Vagina (tissue), 2 donors: ENCODE results near the gene CHD5. TPM values are rescaled to one million over a fixed set of nuclear protein-coding genes. Genes with fewer than 3 reads are reported as not detected.

Experiments
- DNase-seq, 2 donors: peaks; one replicate each; pipeline ENCODE4 v3.0.0-alpha.2; 2017; ENCODE audit errors: extremely low spot score in 2 of 2
- H3K27ac ChIP-seq: fragments of 200-600 bp; sonication (generic); one replicate; pipeline ENCODE4 v1.5.1; 2019
- H3K27me3 ChIP-seq: fragments of 200-600 bp; sonication (generic); one replicate; pipeline ENCODE4 v1.5.1; 2019
- H3K36me3 ChIP-seq, 2 donors: fragments of 200-600 bp; sonication (generic); one replicate each; pipeline ENCODE4 v1.5.1; 2017 to 2019
- H3K4me1 ChIP-seq: fragments of 200-600 bp; sonication (generic); one replicate; pipeline ENCODE4 v1.5.1; 2019
- H3K4me3 ChIP-seq, 2 donors: fragments of 200-600 bp; sonication (generic); 1 replicate in 1 of 2; 2 replicates in 1 of 2; pipeline ENCODE4 v1.5.1; 2016 to 2019
- H3K9me3 ChIP-seq: fragments of 200-600 bp; sonication (generic); one replicate; pipeline ENCODE4 v1.5.1; 2019
- POLR2A ChIP-seq, 2 donors: fragments of 450-650 bp; IDR thresholded peaks; one replicate each; pipeline ENCODE4 v1.6.1; 2017; ENCODE audit warnings: antibody characterized with exemption in 2 of 2, mild to moderate bottlenecking in 2 of 2, moderate library complexity in 2 of 2
- POLR2AphosphoS5 ChIP-seq, 2 donors: sonication (generic); formaldehyde crosslinking; IDR thresholded peaks; one replicate each; pipeline ENCODE4 v1.9.0; 2017; ENCODE audit warnings: antibody characterized with exemption in 2 of 2, mild to moderate bottlenecking in 2 of 2, low read depth in 1 of 2; ENCODE audit not compliant: insufficient read depth in 1 of 2
- intact Hi-C: fragments of 100-400 bp; cut with DNase I; formaldehyde crosslinking; loops from one replicate; pipeline ENCODE4 v1.15.1; 2023
- total RNA-seq: library from RNA; depleted of rRNA; stranded (reverse); fragments of >200 nt; gene quantifications from one replicate; pipeline ENCODE4 v1.2.3, GENCODE V29; 2016
- TF ChIP-seq, protein P1 (sequence below), 3 experiments: fragments of 450-650 bp in 2 of 3; fragments of 200-600 bp in 1 of 3; sonication (generic) in 1 of 3; IDR thresholded peaks; one replicate each; pipeline ENCODE4 v1.5.1; 2017 to 2019; ENCODE audit warnings: antibody characterized with exemption in 3 of 3, mild to moderate bottlenecking in 2 of 3, moderate library complexity in 2 of 3

CHD5 gene
- total RNA-seq, 1 donor from 2014 or later, result 2.0 TPM

DNA sequence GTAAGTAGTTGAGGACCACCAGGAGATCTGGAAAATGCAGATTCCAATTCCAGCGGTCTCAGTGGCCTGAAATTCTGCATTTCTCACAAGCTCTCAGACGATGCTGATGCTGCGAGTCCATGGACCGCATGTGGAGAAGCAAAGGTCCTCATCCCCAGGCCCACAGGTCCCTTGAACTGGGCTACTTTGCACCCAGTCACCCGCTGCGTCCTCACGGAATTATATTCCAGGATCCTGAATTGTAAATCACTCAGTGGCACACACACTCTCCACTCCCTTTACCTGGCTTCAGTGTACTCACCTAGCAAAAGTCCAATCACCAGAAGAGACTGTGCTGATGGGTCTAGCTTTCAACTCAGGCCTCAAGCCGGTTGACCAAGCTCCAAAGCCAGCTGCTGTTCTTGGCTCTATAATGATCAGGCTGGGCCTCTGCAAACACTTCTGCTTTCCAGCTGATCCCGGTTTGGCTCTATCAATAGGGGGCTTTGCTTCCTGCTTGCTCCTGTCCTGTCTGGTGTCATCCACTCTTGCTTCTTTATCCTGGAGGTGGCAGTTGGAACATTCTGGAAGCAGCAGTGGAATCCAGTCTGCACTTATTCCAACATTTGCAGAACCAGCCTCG is 20.2 kb upstream of the CHD5 start:
- peaks cover 43% of the 10 kb centered on the region for H3K4me1 ChIP-seq

DNA sequence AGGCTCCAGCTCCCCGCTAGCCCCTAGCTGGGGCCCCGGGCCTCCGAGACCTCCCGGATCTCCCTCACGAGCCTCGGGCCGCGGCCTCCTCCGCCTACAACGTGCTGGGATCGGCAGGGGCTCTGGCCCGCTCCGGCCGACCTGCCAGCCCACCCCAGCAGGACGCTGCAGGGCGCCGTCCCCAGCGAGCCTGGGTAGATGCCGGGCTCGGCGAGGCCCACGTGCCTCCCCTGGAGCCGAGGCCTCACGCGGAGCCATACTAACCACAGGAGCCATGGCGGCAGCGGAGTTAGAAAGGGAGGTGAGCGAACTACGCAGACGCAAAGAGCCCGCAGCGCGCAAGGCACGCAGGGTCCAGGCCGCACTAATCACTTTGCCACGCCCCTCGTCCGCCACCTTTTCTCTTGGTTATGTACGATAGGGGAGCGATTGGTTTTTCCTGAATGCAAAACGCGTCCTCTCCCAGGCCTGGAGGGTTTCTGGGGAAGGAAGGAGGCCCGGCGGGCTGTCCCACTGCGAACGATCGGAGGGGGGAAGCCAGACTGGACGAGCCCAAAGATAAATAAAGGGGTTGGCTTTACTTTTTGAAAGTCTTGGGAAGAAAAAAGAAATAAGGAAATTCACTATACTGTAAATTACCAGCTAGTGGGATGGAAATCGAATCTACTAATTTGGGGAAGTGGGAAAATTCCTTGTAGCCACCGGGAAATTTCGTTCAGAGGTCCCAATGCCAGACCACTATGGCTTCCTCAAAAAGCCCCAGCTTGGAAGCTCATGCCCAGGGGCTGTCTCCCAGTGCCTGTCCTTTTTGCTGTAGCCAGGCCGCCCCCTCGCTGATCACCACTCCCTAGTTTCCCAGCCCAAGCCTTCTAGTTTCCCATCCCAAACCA is 19.4 kb upstream of the CHD5 start, which contains the start of gene RPL22:
RPL22 (minus strand) TSS at position 298 of the 890 bp plus-strand sequence; CDS start at position 276, 22 bp downstream.
- Histone ChIP-seq H3K27me3 (no peaks in the 10 kb centered on the region), H3K4me3 (peak within 1 kb of the TSS; percentile 92 to 100), H3K27ac (peak within 1 kb of the TSS; percentile 64), H3K9me3 (no peaks in the 10 kb centered on the region), H3K4me1 (peaks cover 35% of the 10 kb centered on the region), H3K36me3 (peaks cover 0 to 29% of the 10 kb centered on the region in 2 donors)
- peak in 1 of 2 donors; percentile 98 for DNase-seq
- TF ChIP-seq POLR2A (IDR thresholded peaks at IDR 0.05) (peak in 1 of 2 donors; percentile 54), POLR2AphosphoS5 (IDR thresholded peaks at IDR 0.05; ENCODE audit: insufficient read depth in 1 of 2, low read depth in 1 of 2) (peak; percentile 94 to 98)
- TF ChIP-seq, protein P1, sequence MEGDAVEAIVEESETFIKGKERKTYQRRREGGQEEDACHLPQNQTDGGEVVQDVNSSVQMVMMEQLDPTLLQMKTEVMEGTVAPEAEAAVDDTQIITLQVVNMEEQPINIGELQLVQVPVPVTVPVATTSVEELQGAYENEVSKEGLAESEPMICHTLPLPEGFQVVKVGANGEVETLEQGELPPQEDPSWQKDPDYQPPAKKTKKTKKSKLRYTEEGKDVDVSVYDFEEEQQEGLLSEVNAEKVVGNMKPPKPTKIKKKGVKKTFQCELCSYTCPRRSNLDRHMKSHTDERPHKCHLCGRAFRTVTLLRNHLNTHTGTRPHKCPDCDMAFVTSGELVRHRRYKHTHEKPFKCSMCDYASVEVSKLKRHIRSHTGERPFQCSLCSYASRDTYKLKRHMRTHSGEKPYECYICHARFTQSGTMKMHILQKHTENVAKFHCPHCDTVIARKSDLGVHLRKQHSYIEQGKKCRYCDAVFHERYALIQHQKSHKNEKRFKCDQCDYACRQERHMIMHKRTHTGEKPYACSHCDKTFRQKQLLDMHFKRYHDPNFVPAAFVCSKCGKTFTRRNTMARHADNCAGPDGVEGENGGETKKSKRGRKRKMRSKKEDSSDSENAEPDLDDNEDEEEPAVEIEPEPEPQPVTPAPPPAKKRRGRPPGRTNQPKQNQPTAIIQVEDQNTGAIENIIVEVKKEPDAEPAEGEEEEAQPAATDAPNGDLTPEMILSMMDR (IDR thresholded peaks at IDR 0.05), result no peak
- intact Hi-C loops, result loop anchor here (5.0 kb wide), 1 partner anchor 207 kb away; the partner anchor contains the start of gene NPHP4

More for the DNA sequence above, 20.2 kb upstream of the CHD5 start:
- Histone ChIP-seq H3K4me3 (peak overlapping the region; percentile 92 to 100), H3K27ac (peak overlapping the region; percentile 64), H3K9me3 (no peaks in the 10 kb centered on the region), H3K27me3 (no peaks in the 10 kb centered on the region), H3K36me3 (peaks cover 0 to 22% of the 10 kb centered on the region in 2 donors)
- TF ChIP-seq POLR2AphosphoS5 (IDR thresholded peaks at IDR 0.05; ENCODE audit: insufficient read depth in 1 of 2, low read depth in 1 of 2), result no peak
- TF ChIP-seq POLR2A (IDR thresholded peaks at IDR 0.05), result no peak
- TF ChIP-seq, protein P1 (IDR thresholded peaks at IDR 0.05), result no peak
- no peak for DNase-seq
- intact Hi-C loops, result no loop called here

DNA sequence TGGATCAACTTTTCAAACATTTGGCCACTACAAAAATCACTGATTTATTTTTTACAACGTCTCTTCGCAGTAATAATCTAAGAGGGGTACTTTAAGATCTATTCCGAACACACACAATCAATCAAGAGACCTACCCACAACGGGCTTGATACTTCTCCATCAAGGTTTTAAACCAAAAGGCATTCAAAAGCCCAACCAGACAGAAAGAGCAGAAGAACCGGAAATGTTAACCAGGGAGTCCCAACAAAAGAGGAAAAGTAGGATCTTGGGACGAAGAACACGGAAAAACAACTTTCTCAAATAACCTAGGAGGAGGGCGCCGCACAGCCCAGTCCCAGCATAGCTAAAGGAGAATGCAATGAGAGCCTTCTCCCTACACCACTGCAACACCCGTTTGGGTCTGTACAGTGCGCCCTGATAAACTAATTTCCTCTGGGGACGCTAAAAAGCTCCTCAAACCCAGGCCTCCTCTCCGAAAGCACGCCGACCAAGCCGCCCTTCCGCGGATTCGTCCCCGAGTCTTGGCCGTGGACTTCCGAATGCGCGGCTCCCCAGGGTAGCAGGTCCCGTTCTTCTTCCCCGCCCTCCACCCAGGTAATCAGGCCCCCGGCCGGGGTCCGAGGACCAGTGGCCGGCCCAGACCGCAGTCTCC is 18.7 kb upstream of the CHD5 start:
- peaks cover 33% of the 10 kb centered on the region for H3K4me1 ChIP-seq
- H3K36me3 ChIP-seq, result peaks cover 0 to 37% of the 10 kb centered on the region in 2 donors
- intact Hi-C loops, result loop anchor here (5.0 kb wide), 1 partner anchor 206 kb away; the partner anchor contains the start of gene NPHP4

DNA sequence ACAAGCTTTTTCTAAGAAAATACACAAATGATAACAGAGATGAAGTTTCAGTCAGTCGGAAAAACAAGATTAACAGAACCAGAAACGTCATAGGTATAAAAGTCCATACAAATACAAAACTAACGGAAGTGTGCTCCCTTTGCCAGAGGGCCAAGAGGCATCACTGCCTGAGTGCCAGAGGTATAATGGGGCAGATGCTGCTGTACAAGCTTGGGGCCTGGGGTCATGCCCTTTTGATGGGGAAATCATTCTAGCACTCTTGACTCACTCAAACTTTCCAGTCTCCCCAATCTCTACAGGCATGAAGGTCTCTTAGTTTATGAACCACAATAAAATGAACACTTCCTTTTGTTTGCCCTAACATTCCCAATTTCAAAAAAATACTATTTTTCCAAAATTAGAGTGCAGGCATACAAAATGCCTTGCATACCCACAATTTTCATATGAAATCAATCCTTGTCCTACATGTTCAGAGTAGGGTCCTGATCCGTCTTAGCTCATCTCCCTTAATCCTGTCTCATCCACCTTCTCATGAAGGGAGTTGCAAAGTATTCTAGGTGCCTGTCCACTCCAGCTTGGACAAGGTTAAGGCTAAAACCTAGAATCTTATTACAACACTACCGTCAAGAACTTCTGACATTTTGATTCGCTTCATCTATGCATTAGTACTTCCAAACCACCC is 17.8 kb upstream of the CHD5 start:
- intact Hi-C loops, result loop anchor here (5.0 kb wide), 1 partner anchor 206 kb away; the partner anchor contains the start of gene NPHP4

More for the DNA sequence above, 18.7 kb upstream of the CHD5 start:
- H3K27ac ChIP-seq, result peak overlapping the region; percentile 64
- peak overlapping the region; percentile 92 to 100 for H3K4me3 ChIP-seq
- H3K9me3 ChIP-seq, result no peaks in the 10 kb centered on the region
- TF ChIP-seq POLR2AphosphoS5 (IDR thresholded peaks at IDR 0.05; ENCODE audit: insufficient read depth in 1 of 2, low read depth in 1 of 2) (no peak), POLR2A (IDR thresholded peaks at IDR 0.05) (no peak)
- TF ChIP-seq, protein P1 (IDR thresholded peaks at IDR 0.05), result no peak
- no peaks in the 10 kb centered on the region for H3K27me3 ChIP-seq
- DNase-seq, result no peak

More for the DNA sequence above, 17.8 kb upstream of the CHD5 start:
- peaks cover 0 to 46% of the 10 kb centered on the region in 2 donors for H3K36me3 ChIP-seq
- DNase-seq, result no peak
- H3K4me1 ChIP-seq, result peaks cover 33% of the 10 kb centered on the region
- no peak for TF ChIP-seq POLR2AphosphoS5 (IDR thresholded peaks at IDR 0.05; ENCODE audit: insufficient read depth in 1 of 2, low read depth in 1 of 2)
- TF ChIP-seq, protein P1 (IDR thresholded peaks at IDR 0.05), result no peak
- H3K27ac ChIP-seq, result no peak overlapping the region
- H3K27me3 ChIP-seq, result no peaks in the 10 kb centered on the region
- H3K9me3 ChIP-seq, result no peaks in the 10 kb centered on the region
- H3K4me3 ChIP-seq, result peak overlapping the region; percentile 92 to 100
